PC-9 (cell line): ENCODE data around the gene TMEM164. TPM values are rescaled to one million over a fixed set of nuclear protein-coding genes. Genes with fewer than 3 reads are reported as not detected.

Source experiments
- BruUV-seq: library from RNA; stranded (reverse); fragments of 400-500 nt; replicated peaks from 2 replicates; lab custom pipeline; 2021; lab: Mats Ljungman, UMichigan
- CTCF ChIA-PET: fragments of 300-600 bp; sonication (Branson Sonifier 250); formaldehyde crosslinking; loops from one replicate; lab custom pipeline; 2022; ENCODE audit warnings: antibody characterized with exemption; lab: Charles Lee
- POLR2A ChIA-PET: fragments of 300-600 bp; sonication (Branson Sonifier 250); formaldehyde crosslinking; loops from one replicate; lab custom pipeline; 2022; ENCODE audit warnings: antibody characterized with exemption; ENCODE audit not compliant: unreplicated experiment; lab: Charles Lee
- DNase-seq, 2 experiments: peaks; one replicate each; pipeline versions ENCODE4 v3.0.0 to v3.0.0-alpha.2; 2015 to 2022; ENCODE audit warnings: mixed read lengths in 1 of 2
- H2AFZ ChIP-seq: fragments of 200-600 bp; sonication (generic); 2 replicates; pipeline ENCODE4 v1.8.1; 2017; ENCODE audit warnings: antibody characterized with exemption
- H3F3A ChIP-seq: fragments of 200-600 bp; sonication (generic); 2 replicates; pipeline ENCODE4 v1.8.1; 2017; ENCODE audit warnings: antibody characterized with exemption, mild to moderate bottlenecking, low read depth; ENCODE audit not compliant: insufficient read depth
- H3K27ac ChIP-seq: fragments of 200-600 bp; sonication (generic); 2 replicates; pipeline ENCODE4 v1.6.1; 2016; ENCODE audit warnings: mixed run types
- H3K27me3 ChIP-seq: fragments of 200-600 bp; sonication (generic); 2 replicates; pipeline ENCODE4 v1.6.1; 2016; ENCODE audit warnings: low read depth, mixed run types; ENCODE audit not compliant: insufficient read depth
- H3K36me3 ChIP-seq: fragments of 200-600 bp; sonication (generic); 2 replicates; pipeline ENCODE4 v1.6.1; 2016; ENCODE audit warnings: low read depth, mixed run types
- H3K4me1 ChIP-seq: fragments of 200-600 bp; sonication (generic); replicated peaks from 2 replicates; pipeline ENCODE4 v1.6.1; 2016; ENCODE audit warnings: mixed run types; ENCODE audit not compliant: insufficient read depth
- H3K4me2 ChIP-seq: fragments of 200-600 bp; sonication (generic); 2 replicates; pipeline ENCODE4 v1.6.1; 2017; ENCODE audit warnings: mixed run types
- H3K4me3 ChIP-seq: fragments of 200-600 bp; sonication (generic); 2 replicates; pipeline ENCODE4 v1.6.1; 2016; ENCODE audit warnings: mixed run types
- H3K79me2 ChIP-seq: fragments of 200-600 bp; sonication (generic); 2 replicates; pipeline ENCODE4 v1.6.1; 2017; ENCODE audit warnings: low read depth, mixed run types
- H3K9me2 ChIP-seq: fragments of 200-600 bp; sonication (generic); 2 replicates; pipeline ENCODE4 v1.8.1; 2017; ENCODE audit warnings: mild to moderate bottlenecking; ENCODE audit not compliant: insufficient read depth
- H3K9me3 ChIP-seq: fragments of 200-600 bp; sonication (generic); 2 replicates; pipeline ENCODE4 v1.8.1; 2016; ENCODE audit warnings: low read depth; ENCODE audit not compliant: insufficient read depth
- H4K20me1 ChIP-seq: fragments of 200-600 bp; sonication (generic); 2 replicates; pipeline ENCODE4 v1.8.1; 2017; ENCODE audit not compliant: insufficient read depth
- EZH2 ChIP-seq: fragments of 200-600 bp; sonication (generic); IDR thresholded peaks from 2 replicates; pipeline ENCODE4 v1.8.0; 2017; ENCODE audit warnings: antibody characterized with exemption, low read depth
- intact Hi-C: fragments of 100-400 bp; cut with micrococcal nuclease; formaldehyde crosslinking; loops from one replicate; pipeline ENCODE4 v1.10.0; 2022; ENCODE audit not compliant: unreplicated experiment
- total RNA-seq: library from RNA; stranded (reverse); gene quantifications from 2 replicates; pipeline ENCODE4 v1.2.3, GENCODE V29; 2021
- TF ChIP-seq, protein P1 (sequence below): fragments of 200-600 bp; sonication (generic); conservative IDR thresholded peaks from 2 replicates; pipeline ENCODE4 v1.6.1; 2017; ENCODE audit warnings: mixed run types, antibody characterized with exemption, mild to moderate bottlenecking, moderate library complexity

TMEM164 gene
- total RNA-seq, 1 experiment from 2014 or later, result 44.5 TPM

DNA sequence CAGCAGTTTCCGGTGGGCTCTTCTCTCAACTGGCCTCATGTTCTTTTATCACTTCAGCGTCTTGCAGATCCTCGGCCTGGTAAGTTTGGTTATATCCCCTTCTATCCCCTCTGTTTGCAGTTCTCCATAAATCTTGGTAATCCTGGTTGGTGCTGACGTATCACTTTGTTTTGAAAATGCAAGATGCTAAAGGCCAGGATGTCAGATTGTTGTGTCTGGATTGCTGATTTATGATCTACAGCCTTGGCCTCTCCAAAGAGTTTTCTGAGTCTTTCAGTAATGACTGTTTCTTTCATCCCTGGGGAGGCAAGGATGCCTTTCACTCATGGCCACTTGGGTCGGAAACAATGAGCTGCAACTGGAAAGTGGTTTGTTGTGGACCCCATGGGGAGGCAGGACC lies 168.5 kb downstream of the TMEM164 start:
- no peaks in the 10 kb centered on the region for H3K36me3 ChIP-seq
- no peak overlapping the region for H2AFZ ChIP-seq
- no peaks in the 10 kb centered on the region for H3K79me2 ChIP-seq
- TF ChIP-seq EZH2, result no peak
- TF ChIP-seq, protein P1, sequence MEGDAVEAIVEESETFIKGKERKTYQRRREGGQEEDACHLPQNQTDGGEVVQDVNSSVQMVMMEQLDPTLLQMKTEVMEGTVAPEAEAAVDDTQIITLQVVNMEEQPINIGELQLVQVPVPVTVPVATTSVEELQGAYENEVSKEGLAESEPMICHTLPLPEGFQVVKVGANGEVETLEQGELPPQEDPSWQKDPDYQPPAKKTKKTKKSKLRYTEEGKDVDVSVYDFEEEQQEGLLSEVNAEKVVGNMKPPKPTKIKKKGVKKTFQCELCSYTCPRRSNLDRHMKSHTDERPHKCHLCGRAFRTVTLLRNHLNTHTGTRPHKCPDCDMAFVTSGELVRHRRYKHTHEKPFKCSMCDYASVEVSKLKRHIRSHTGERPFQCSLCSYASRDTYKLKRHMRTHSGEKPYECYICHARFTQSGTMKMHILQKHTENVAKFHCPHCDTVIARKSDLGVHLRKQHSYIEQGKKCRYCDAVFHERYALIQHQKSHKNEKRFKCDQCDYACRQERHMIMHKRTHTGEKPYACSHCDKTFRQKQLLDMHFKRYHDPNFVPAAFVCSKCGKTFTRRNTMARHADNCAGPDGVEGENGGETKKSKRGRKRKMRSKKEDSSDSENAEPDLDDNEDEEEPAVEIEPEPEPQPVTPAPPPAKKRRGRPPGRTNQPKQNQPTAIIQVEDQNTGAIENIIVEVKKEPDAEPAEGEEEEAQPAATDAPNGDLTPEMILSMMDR, result no peak
- no peaks in the 10 kb centered on the region for H3K9me3 ChIP-seq
- H3K4me3 ChIP-seq, result no peak overlapping the region
- no peak overlapping the region for H3K27ac ChIP-seq
- H3K4me1 ChIP-seq, result peaks cover 38% of the 10 kb centered on the region
- H3K27me3 ChIP-seq, result no peaks in the 10 kb centered on the region
- no peaks in the 10 kb centered on the region for H3K9me2 ChIP-seq
- CTCF ChIA-PET, result no interaction called here
- no peak overlapping the region for H3K4me2 ChIP-seq
- POLR2A ChIA-PET, result no interaction called here
- H3F3A ChIP-seq, result peaks cover 20% of the 10 kb centered on the region
- H4K20me1 ChIP-seq, result no peaks in the 10 kb centered on the region
- no TSS peak for BruUV-seq
- no peak for DNase-seq
- intact Hi-C loops, result no loop called here

DNA sequence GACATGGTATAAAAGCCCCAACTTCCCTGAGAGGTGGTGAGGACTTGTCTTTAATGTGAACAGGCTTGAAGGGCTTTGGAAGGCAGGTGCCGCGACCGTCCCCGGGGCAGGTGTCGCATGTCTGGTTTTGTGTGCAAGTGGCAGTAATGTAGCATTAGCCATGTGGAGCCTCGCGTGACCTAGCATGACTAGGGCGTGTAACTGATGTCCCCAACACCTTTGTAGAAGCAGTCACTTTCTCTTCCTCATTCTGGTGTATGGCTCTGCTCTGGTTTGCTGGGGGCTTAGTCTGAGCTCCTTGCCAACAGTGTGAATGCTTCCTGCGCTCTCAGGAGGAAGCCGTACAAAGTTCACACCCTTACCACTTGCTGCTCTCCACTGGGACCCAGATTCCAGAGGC lies 169.3 kb downstream of the TMEM164 start:
- H3K4me1 ChIP-seq, result peaks cover 38% of the 10 kb centered on the region
- no peak for DNase-seq
- H3K27me3 ChIP-seq, result no peaks in the 10 kb centered on the region
- H3K36me3 ChIP-seq, result no peaks in the 10 kb centered on the region
- no peak overlapping the region for H2AFZ ChIP-seq
- H3K4me3 ChIP-seq, result no peak overlapping the region
- no peaks in the 10 kb centered on the region for H4K20me1 ChIP-seq
- intact Hi-C loops, result no loop called here
- H3K27ac ChIP-seq, result no peak overlapping the region
- no peaks in the 10 kb centered on the region for H3K9me3 ChIP-seq
- H3K9me2 ChIP-seq, result no peaks in the 10 kb centered on the region
- no peaks in the 10 kb centered on the region for H3K79me2 ChIP-seq
- H3K4me2 ChIP-seq, result no peak overlapping the region
- CTCF ChIA-PET, result no interaction called here
- no TSS peak for BruUV-seq
- TF ChIP-seq, protein P1, result no peak
- TF ChIP-seq EZH2, result no peak
- peaks cover 20% of the 10 kb centered on the region for H3F3A ChIP-seq
- POLR2A ChIA-PET, result no interaction called here

DNA sequence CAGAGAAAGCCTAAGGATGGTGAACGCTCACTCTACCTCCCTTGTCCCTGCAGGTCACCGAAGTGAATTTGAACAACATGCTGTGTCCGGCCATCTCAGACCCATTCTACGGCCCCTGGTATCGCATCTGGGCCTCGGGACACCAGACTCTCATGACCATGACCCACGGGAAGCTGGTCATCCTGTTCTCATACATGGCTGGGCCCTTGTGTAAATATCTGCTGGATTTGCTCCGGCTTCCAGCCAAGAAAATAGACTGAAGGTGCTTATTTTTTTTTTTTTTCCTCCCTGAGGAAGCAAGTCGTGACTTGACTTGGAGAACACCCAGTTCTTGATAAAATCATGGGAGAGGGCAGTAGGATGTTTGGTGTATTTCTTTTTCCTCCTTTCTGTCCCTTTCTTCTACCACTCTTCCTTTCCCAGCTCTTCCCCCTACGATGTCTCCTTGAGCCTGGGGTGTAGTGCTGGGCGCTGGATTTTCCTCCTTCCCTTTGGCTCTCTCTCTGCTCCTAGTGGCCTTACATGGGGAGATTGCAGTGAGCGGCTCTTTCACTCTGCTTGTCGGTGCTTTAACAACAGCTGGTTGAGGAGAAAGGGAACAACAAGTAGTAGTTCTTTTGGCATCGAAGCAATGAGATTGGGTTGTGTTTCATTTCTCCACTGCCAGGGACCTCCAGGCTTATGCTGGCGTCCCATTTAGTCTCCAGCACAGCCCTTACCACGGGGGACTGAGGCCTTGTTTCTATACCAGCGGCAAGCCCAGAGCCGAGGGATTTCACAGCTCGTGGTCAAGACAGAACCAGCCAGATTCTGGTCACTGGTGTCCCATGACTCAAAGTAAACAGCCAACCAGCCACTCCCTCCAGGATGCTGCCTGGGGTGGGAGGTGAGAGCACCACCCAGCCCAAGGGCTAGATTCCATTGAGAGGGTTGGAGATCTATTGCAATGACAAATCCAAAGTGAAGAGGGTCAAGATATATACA lies 170.6 kb downstream of the TMEM164 start:
- peaks cover 27% of the 10 kb centered on the region for H3K4me1 ChIP-seq
- H3K4me3 ChIP-seq, result no peak overlapping the region
- H3K9me3 ChIP-seq, result no peaks in the 10 kb centered on the region
- no peak for TF ChIP-seq EZH2
- TF ChIP-seq, protein P1, result no peak
- DNase-seq, result peak; percentile 77 to 79
- peaks cover 14% of the 10 kb centered on the region for H3F3A ChIP-seq
- no peak overlapping the region for H2AFZ ChIP-seq
- BruUV-seq, result TSS peak; percentile 52
- no peaks in the 10 kb centered on the region for H3K79me2 ChIP-seq
- peak overlapping the region; percentile 44 for H3K27ac ChIP-seq
- no peaks in the 10 kb centered on the region for H4K20me1 ChIP-seq
- intact Hi-C loops, result loop anchor here (1.0 kb wide), 1 partner anchor 229 kb away; no protein-coding TSS in a partner anchor
- peak overlapping the region; percentile 44 for H3K4me2 ChIP-seq
- H3K9me2 ChIP-seq, result no peaks in the 10 kb centered on the region
- no peaks in the 10 kb centered on the region for H3K36me3 ChIP-seq
- no peaks in the 10 kb centered on the region for H3K27me3 ChIP-seq
- CTCF ChIA-PET, result no interaction called here
- POLR2A ChIA-PET, result interaction anchor here (0.5 kb wide), 1 partner anchor 144 kb away, joined by 3 read pairs; no protein-coding TSS in a partner anchor
